ENCODE data around the gene LHCGR. TPM values are rescaled to one million over a fixed set of nuclear protein-coding genes. Genes with fewer than 3 reads are reported as not detected.

The LHCGR gene
- total and polyA plus RNA-seq, 2 experiments from 2014 or later: 0.23 TPM; not detected in 1

DNA sequence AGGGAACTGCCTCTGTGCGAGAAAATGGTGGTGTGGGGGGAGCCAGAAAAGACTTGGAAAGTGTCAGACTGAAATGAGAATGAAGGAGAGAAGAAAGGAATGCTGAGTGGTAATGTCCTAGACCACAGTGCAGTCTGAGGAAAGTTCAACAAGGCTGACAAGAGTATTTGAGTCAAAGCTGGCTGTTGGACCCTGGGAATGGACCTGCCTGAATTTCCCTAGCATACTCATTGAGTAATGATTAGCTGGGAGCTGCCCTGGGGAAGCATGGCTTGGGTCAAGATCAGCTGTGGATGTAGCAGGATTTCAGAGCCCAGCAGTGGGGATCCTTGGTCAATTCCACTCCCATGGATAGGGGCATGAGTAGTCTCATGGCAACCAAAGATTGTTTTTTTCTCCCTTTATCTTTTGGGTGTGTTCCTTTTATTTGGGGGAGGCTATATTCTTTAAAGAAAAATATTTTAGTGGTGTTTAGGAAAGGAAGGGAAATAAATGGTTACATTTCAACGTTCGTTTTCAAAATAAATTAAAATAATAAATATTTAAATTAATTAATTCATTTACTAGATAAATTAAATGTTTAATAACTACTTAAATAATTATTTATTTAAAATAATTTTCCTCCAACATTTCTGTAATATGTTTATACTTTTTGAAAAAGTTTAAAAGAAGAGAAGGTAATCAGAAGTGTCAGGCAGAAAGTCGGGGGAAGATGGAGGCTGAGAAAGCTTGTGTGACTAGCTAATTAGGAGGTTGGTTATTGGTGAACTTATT lies 15.9 kb upstream of the LHCGR start:
- Histone ChIP-seq H3K4me1 (ENCODE audit: insufficient read depth) (no peaks in the 10 kb centered on the region), H3K27me3 (no peaks in the 10 kb centered on the region), H2AFZ (no peak overlapping the region), H3K36me3 (replicated peaks; ENCODE audit: insufficient read depth, low read depth) (no peaks in the 10 kb centered on the region), H3K9me3 (ENCODE audit: low read depth) (no peaks in the 10 kb centered on the region), H4K20me1 (ENCODE audit: insufficient read depth, poor library complexity, severe bottlenecking) (no peaks in the 10 kb centered on the region), H3K4me2 (no peak overlapping the region), H3K27ac (no peak overlapping the region), H3K9me2 (replicated peaks; ENCODE audit: insufficient read depth) (no peaks in the 10 kb centered on the region), H3K79me2 (no peaks in the 10 kb centered on the region), H3K4me3 (no peak overlapping the region)
- 96% methylated on average over 4 of the region's 4 CpGs for WGBS (ENCODE audit: low lambda C conversion rate, missing lambda C conversion rate)
- DNase-seq (ENCODE audit: low spot score): peak; percentile 28
- no peak for TF ChIP-seq CTCF (IDR thresholded peaks at IDR 0.05; ENCODE audit: poor library complexity)
- TF ChIP-seq EZH2 (IDR thresholded peaks at IDR 0.05; ENCODE audit: borderline replicate concordance): no peak
- no peak for TF ChIP-seq EZH2phosphoT487 (IDR thresholded peaks at IDR 0.05; ENCODE audit: low read depth, severe bottlenecking, unreplicated experiment)

GRCh38 chr2:48770181-48770580 lies 14.7 kb upstream of the LHCGR start:
- no peaks in the 10 kb centered on the region for H3K9me2 ChIP-seq (replicated peaks; ENCODE audit: insufficient read depth)
- no peak overlapping the region for H3K27ac ChIP-seq
- H3K4me2 ChIP-seq: no peak overlapping the region
- TF ChIP-seq CTCF (IDR thresholded peaks at IDR 0.05; ENCODE audit: poor library complexity) (no peak), EZH2 (IDR thresholded peaks at IDR 0.05; ENCODE audit: borderline replicate concordance) (no peak), EZH2phosphoT487 (IDR thresholded peaks at IDR 0.05; ENCODE audit: low read depth, severe bottlenecking, unreplicated experiment) (no peak)
- H4K20me1 ChIP-seq (ENCODE audit: insufficient read depth, poor library complexity, severe bottlenecking): no peaks in the 10 kb centered on the region
- WGBS (ENCODE audit: low lambda C conversion rate, missing lambda C conversion rate): 90% methylated on average over 1 of the region's 1 CpG
- H3K9me3 ChIP-seq (ENCODE audit: low read depth): no peaks in the 10 kb centered on the region
- no peak overlapping the region for H3K4me3 ChIP-seq
- no peaks in the 10 kb centered on the region for H3K4me1 ChIP-seq (ENCODE audit: insufficient read depth)
- H2AFZ ChIP-seq: no peak overlapping the region
- H3K79me2 ChIP-seq: no peaks in the 10 kb centered on the region
- no peaks in the 10 kb centered on the region for H3K27me3 ChIP-seq
- DNase-seq (ENCODE audit: low spot score): no peak
- H3K36me3 ChIP-seq (replicated peaks; ENCODE audit: insufficient read depth, low read depth): no peaks in the 10 kb centered on the region

DNA sequence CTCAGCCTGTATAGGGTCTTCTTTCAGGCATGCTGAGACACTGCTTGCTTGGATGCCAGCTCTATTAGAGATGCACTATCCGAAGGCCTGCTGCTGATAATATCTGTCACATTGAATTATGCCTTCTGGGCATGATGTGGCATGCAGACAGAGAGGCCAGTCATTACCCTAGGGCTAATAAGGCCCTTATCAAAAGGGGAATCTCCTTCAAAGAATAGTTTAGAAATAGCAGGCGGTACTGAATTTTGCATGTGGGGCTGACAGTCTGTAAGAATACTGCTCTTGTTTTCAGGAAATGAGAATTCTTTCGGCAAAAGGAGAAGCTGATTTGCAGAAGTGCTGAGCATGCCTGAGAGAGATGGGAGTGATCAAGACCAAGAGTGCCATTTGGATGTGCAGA lies 13.1 kb upstream of the LHCGR start:
- H3K4me2 ChIP-seq: no peak overlapping the region
- H3K4me1 ChIP-seq (ENCODE audit: insufficient read depth): no peaks in the 10 kb centered on the region
- no peaks in the 10 kb centered on the region for H4K20me1 ChIP-seq (ENCODE audit: insufficient read depth, poor library complexity, severe bottlenecking)
- no peak for DNase-seq (ENCODE audit: low spot score)
- no peaks in the 10 kb centered on the region for H3K79me2 ChIP-seq
- 62% methylated on average over 3 of the region's 3 CpGs for WGBS (ENCODE audit: low lambda C conversion rate, missing lambda C conversion rate)
- no peaks in the 10 kb centered on the region for H3K36me3 ChIP-seq (replicated peaks; ENCODE audit: insufficient read depth, low read depth)
- H3K27me3 ChIP-seq: no peaks in the 10 kb centered on the region
- no peak for TF ChIP-seq CTCF (IDR thresholded peaks at IDR 0.05; ENCODE audit: poor library complexity)
- TF ChIP-seq EZH2 (IDR thresholded peaks at IDR 0.05; ENCODE audit: borderline replicate concordance): no peak
- TF ChIP-seq EZH2phosphoT487 (IDR thresholded peaks at IDR 0.05; ENCODE audit: low read depth, severe bottlenecking, unreplicated experiment): no peak
- H2AFZ ChIP-seq: no peak overlapping the region
- no peaks in the 10 kb centered on the region for H3K9me3 ChIP-seq (ENCODE audit: low read depth)
- H3K27ac ChIP-seq: no peak overlapping the region
- no peak overlapping the region for H3K4me3 ChIP-seq
- H3K9me2 ChIP-seq (replicated peaks; ENCODE audit: insufficient read depth): no peaks in the 10 kb centered on the region

All from hepatocyte (in vitro differentiated cells).